Coronary artery (tissue), 2 donors: Measurements from ENCODE around the gene PRDM15.

Experiments
- DNase-seq: peaks from one replicate; pipeline ENCODE4 v3.0.0-alpha.2; 2017; ENCODE audit warnings: low spot score
- H3K27ac ChIP-seq, 2 donors: fragments of 200-600 bp; sonication (generic); one replicate each; pipeline ENCODE4 v1.5.1; 2016 to 2019
- H3K4me3 ChIP-seq: fragments of 200-600 bp; sonication (generic); 2 replicates; pipeline ENCODE4 v1.5.1; 2016; ENCODE audit warnings: mild to moderate bottlenecking, moderate library complexity
- CTCF ChIP-seq: fragments of 200-600 bp; sonication (generic); IDR thresholded peaks from one replicate; pipeline ENCODE4 v1.5.1; 2019; ENCODE audit warnings: antibody characterized with exemption

The PRDM15 gene

GRCh38 chr21:41775149-41775472 lies 104.0 kb downstream of the PRDM15 start:
- no peak for DNase-seq
- Histone ChIP-seq H3K27ac (no peak overlapping the region), H3K4me3 (no peak overlapping the region)
- TF ChIP-seq CTCF, result no peak

- no peak for DNase-seq
- TF ChIP-seq CTCF, result no peak
- Histone ChIP-seq H3K4me3 (no peak overlapping the region), H3K27ac (no peak overlapping the region)
Measured at GRCh38 chr21:41774467-41775148, 104.5 kb downstream of the PRDM15 start.

- Histone ChIP-seq H3K27ac (no peak overlapping the region), H3K4me3 (no peak overlapping the region)
- TF ChIP-seq CTCF, result no peak
- DNase-seq, result no peak
Measured at GRCh38 chr21:41772351-41773080, 106.6 kb downstream of the PRDM15 start.

GRCh38 chr21:41771625-41771945 lies 107.6 kb downstream of the PRDM15 start:
- H3K4me3 ChIP-seq, result no peak overlapping the region
- no peak overlapping the region for H3K27ac ChIP-seq
- TF ChIP-seq CTCF, result no peak
- no peak for DNase-seq

GRCh38 chr21:41770901-41771624 lies 108.1 kb downstream of the PRDM15 start:
- H3K27ac ChIP-seq, result no peak overlapping the region
- no peak for DNase-seq
- H3K4me3 ChIP-seq, result no peak overlapping the region
- TF ChIP-seq CTCF, result no peak

- DNase-seq, result peak; percentile 55
Measured at GRCh38 chr21:41769933-41770332, 109.2 kb downstream of the PRDM15 start.

More at GRCh38 chr21:41769933-41770332, 109.2 kb downstream of the PRDM15 start:
- Histone ChIP-seq H3K4me3 (no peak overlapping the region), H3K27ac (peak overlapping the region in 1 of 2 donors; percentile 90)
- no peak for TF ChIP-seq CTCF
